Measurements from ENCODE around the gene NFXL1. TPM values are rescaled to one million over a fixed set of nuclear protein-coding genes. Genes with fewer than 3 reads are reported as not detected.

Gene NFXL1
- total and polyA plus RNA-seq, 10 of the 15 experiments (the other 5 are each of a cell fraction or from before 2014, with no cell fraction given): 8.1 to 16.5 (median 13.1) TPM

DNA sequence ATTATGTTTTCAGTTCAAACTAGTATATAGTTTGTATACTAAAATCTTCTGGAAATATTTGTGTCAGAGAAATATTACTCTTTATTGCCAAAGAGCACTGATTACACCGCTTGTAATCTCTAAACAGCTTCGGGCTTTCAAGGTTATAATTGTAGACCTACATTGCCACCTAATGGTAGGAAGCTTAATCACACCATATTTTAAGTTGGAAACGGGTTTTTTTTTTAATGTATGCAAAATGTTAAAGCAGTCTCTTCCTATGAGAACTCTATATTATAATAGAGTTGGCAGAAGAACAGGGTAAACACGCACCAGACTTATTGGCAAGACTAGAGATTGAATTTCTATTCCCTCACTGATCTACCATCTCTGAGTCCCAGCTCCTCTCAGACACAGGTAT, 19.5 kb upstream of the NFXL1 start:
- RAD21 ChIA-PET (ENCODE audit: unreplicated experiment): interaction anchor here (0.6 to 2.2 kb wide), 16 partner anchors 9 to 345 kb away, joined by 3 to 13 read pairs (median 4); partner anchors contain the start of gene CORIN
- no TSS peak for BruUV-seq (replicated peaks)
- Histone ChIP-seq H3K36me3 (ENCODE audit: control insufficient read depth in 2 of 2, insufficient read depth in 2 of 2, low read length in 1 of 2) (no peaks in the 10 kb centered on the region), H2AFZ (ENCODE audit: control insufficient read depth, low read depth, low read length) (no peak overlapping the region), H3K79me2 (ENCODE audit: control insufficient read depth, insufficient read depth, low read length) (no peaks in the 10 kb centered on the region), H3K4me2 (ENCODE audit: control insufficient read depth, insufficient read depth) (no peak overlapping the region), H3K27me3 (replicated peaks in 1 of 2; ENCODE audit: control insufficient read depth in 2 of 2, insufficient read depth in 2 of 2, low read length in 1 of 2) (no peaks in the 10 kb centered on the region), H3K27ac (ENCODE audit: control insufficient read depth, insufficient read depth) (no peak overlapping the region), H3K9me3 (replicated peaks; ENCODE audit: control insufficient read depth, insufficient read depth, low read length) (no peaks in the 10 kb centered on the region), H3K4me1 (ENCODE audit: control insufficient read depth, insufficient read depth, low read length) (no peaks in the 10 kb centered on the region), H3K4me3 (no peak overlapping the region), H4K20me1 (ENCODE audit: control insufficient read depth, insufficient read depth) (no peaks in the 10 kb centered on the region), H3K9ac (ENCODE audit: control insufficient read depth, insufficient read depth, low read length) (no peak overlapping the region)
- CTCF ChIA-PET: interaction anchor here (0.6 to 5.5 kb wide), 44 partner anchors 9 to 1605 kb away, joined by 3 to 82 read pairs (median 4); partner anchors contain the start of genes CORIN and NFXL1
- TF ChIP-seq SMC3 (IDR thresholded peaks at IDR 0.05; ENCODE audit: borderline replicate concordance, low read length) (peak; percentile 53; the same call in 1 of the 2 replicates), CTCF (IDR thresholded peaks at IDR 0.05 in 2 of 3, conservative IDR thresholded peaks at IDR 0.05 in 1 of 3; ENCODE audit: control insufficient read depth in 2 of 3, extremely low read depth in 1 of 3, insufficient read depth in 1 of 3, low read depth in 3 of 3, low read length in 3 of 3) (peak; percentile 44 to 70 (median 64); a peak in 5 of 6 replicates), ZNF384 (IDR thresholded peaks at IDR 0.05; ENCODE audit: borderline replicate concordance, low read depth, low read length) (peak; percentile 43; the same call in 1 of the 2 replicates), RAD21 (IDR thresholded peaks at IDR 0.05; ENCODE audit: insufficient read depth, low read depth, low read length) (peak; percentile 80), POU2F2 (IDR thresholded peaks at IDR 0.05; ENCODE audit: borderline replicate concordance, low read depth, low read length) (0 out of 3 replicates have a peak, but pooled peaks have one; percentile 24), NKRF (conservative IDR thresholded peaks at IDR 0.05) (no peak)
- POLR2A ChIA-PET: interaction anchor here (0.6 kb wide), 1 partner anchor 42 kb away, joined by 3 read pairs; no protein-coding TSS in a partner anchor
- in situ Hi-C loops (cut with MboI) (loop anchor here (5.0 kb wide), 2 partner anchors 153 to 247 kb away; no protein-coding TSS in a partner anchor), intact Hi-C loops (cut with micrococcal nuclease; ENCODE audit: unreplicated experiment) (loop anchor here (2.0 to 5.0 kb wide), 5 partner anchors 97 to 267 kb away; partner anchors contain the start of gene CORIN)
- no peak for DNase-seq (ENCODE audit: low read depth, low spot score)
- FAIRE-seq: peak; percentile 41
- ATAC-seq: peak; percentile 77
- SMC1A ChIA-PET (ENCODE audit: uncharacterized antibody, unreplicated experiment): interaction anchor here (0.6 to 2.9 kb wide), 13 partner anchors 9 to 269 kb away, joined by 3 to 16 read pairs (median 4); no protein-coding TSS in a partner anchor
- WGBS (ENCODE audit: insufficient coverage, insufficient replicate concordance, low lambda C conversion rate, missing lambda C conversion rate): 3% methylated on average over 4 of the region's 4 CpGs
